ENCODE measurements around the gene MLLT10.

DNA sequence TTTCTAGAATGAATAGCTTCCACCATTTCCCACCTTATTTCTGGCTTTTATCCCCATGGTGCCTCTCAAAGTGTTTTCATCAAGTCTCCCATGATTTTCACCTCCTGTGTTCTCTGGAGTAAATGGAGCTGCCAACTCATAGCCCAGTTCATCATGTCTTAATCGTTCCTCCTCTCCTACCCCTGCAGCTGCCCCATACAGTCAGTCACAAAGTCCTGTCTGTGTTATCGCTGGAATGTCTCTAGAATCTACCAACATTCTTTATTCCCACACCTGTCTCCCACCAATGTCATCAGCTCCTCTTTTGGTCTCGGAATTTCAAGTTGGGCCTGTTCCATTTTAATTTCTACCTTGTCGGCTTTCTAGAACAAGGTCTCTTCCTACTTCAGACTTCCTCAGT, 178.9 kb downstream of the MLLT10 start:
- TF ChIP-seq POLR2A (IDR thresholded peaks at IDR 0.05) = no peak
- TF ChIP-seq, protein P1, sequence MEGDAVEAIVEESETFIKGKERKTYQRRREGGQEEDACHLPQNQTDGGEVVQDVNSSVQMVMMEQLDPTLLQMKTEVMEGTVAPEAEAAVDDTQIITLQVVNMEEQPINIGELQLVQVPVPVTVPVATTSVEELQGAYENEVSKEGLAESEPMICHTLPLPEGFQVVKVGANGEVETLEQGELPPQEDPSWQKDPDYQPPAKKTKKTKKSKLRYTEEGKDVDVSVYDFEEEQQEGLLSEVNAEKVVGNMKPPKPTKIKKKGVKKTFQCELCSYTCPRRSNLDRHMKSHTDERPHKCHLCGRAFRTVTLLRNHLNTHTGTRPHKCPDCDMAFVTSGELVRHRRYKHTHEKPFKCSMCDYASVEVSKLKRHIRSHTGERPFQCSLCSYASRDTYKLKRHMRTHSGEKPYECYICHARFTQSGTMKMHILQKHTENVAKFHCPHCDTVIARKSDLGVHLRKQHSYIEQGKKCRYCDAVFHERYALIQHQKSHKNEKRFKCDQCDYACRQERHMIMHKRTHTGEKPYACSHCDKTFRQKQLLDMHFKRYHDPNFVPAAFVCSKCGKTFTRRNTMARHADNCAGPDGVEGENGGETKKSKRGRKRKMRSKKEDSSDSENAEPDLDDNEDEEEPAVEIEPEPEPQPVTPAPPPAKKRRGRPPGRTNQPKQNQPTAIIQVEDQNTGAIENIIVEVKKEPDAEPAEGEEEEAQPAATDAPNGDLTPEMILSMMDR (IDR thresholded peaks at IDR 0.05) = no peak

All from adrenal gland (tissue), 5 donors.